SW480 (cell line): ENCODE measurements around the gene FAM107B.

Experiments
- DNase-seq: peaks from one replicate; pipeline ENCODE4 v3.0.0-alpha.2; 2016; ENCODE audit warnings: low spot score

The FAM107B gene

GRCh38 chr10:14578060-14578952, 196.4 kb downstream of the FAM107B start:
- DNase-seq = no peak

DNA sequence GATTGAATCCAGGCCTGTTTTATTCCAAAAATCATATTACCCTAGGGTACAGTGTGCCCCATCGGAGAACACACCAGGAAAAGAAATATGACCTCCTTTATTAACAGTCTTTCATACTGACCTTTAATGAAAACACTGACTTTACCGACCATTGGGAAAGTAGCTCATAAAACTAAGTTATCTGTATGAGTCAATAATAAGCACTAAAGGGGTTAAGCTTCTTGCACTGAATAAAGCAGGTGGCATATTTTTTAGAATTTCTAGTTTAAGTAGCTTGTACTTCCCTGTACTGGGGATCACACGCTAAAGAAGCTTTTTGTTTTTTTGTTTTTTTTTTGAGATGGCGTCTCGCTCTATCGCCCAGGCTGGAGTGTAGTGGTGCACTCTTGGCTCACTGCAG, 199.8 kb downstream of the FAM107B start:
- DNase-seq = no peak

DNA sequence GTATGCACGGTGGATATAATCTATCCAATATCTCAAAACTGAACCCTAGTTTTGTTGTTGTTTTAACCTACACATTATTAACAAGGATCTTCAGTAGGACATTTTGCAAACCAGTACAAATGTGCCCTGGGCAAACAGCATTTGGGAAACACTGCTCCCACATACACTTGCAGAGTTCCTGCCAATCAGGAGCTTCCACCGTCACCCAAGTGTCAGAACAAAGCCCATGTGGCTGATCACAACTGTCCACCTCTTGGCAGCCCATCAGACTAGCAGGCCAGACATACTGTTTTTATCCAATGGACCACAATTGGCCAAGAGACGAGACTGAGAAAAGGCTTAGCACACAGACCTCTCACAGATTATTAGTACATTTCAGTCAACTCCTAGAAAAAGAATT, 200.4 kb downstream of the FAM107B start:
- no peak for DNase-seq

GRCh38 chr10:14573666-14574261, 200.9 kb downstream of the FAM107B start:
- DNase-seq = peak; percentile 6

DNA sequence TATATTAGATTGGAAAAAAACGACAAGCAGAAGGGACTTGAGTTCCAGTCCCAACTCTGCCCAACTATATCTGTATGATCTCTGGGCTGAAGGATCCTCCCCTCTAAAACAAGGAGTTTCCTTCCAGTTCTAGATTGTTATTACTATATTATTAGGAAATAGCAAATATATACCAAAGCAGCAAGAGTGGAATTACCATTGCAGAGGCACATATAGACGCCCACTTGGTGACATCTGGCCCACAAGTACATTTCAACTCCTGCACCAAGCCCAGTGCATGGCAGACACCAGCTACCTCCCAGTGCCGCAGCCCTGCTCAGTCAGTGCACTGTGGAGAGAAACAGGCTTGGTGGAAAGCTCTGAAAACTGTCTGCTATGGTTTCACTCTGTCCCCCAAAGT, 201.9 kb downstream of the FAM107B start:
- DNase-seq = no peak

DNA sequence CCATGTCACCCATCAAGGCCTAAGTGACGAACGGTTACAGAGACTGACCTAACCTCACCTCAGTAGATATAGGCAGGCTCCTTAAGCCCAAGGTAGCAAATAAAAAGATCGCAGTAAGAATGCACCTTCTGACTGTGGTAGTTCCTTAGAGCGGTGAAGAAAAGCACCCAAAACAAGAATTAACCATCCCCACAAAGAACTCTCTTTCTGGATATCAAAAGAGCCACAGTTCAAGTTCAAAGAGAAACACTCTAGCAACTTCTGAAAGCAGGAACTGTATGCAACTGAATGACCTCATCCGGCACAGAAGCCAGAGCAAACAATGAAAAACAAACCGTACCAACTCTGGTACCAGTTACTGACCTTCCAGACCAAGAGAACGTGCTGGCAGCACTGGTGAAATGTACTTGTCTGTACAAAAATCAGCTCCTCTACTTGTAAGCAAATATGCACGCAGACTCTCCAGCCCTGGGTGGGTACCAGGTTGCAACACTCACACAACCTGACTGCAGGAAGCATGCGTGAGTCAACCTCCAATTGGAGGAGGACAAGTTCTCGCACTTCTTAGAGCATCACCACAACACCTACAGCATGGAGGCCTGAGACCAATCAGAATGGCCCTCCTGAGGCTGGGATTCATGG, 202.7 kb downstream of the FAM107B start:
- peak; percentile 36 for DNase-seq

- no peak for DNase-seq
These were observed 203.9 kb downstream of the FAM107B start for GRCh38 chr10:14570800-14571199.

GRCh38 chr10:14569274-14570060, 205.2 kb downstream of the FAM107B start:
- DNase-seq = no peak

GRCh38 chr10:14567421-14567820, 207.3 kb downstream of the FAM107B start:
- DNase-seq = no peak

GRCh38 chr10:14566498-14566897, 208.2 kb downstream of the FAM107B start:
- no peak for DNase-seq

DNA sequence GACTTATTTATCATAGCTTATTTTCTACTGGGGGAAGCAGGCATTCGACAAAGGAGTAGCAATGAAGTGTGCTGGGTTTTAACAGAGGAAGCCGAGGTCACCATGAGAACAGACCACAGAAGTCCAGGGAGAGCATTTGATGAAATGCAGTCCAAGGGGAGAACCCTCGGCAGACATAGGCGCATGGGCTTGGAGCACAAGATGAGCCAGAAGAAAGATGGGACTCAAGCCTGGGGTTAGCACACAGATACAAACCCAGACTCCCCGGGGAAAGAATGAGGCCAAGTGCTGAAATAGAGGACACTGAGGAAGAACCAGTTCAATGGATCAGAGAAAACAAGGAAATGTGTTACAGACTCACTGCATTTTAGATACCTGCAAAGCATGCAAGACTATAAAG, 209.5 kb downstream of the FAM107B start:
- no peak for DNase-seq

DNA sequence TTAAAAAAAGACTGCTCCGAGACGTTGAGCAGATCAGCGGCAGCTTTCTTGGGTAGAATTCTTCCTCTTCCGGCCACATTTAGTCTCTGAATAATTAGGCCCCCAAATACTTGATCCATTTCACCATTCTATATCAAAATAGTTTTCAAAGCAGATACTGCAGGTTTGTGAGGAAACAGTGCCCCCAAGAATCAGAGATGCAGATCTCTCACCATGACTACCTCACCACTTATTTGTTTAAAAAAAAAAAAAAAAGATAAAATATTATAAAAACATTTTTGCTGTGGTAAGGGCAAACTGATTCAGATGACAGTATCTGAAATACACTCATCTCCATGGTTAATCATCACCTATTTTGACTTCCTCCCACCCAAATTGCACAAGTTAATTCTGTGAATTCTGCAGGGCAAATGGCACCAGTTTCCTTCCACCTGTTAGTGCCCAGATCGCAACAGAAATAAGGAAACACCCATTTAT, 210.4 kb downstream of the FAM107B start:
- no peak for DNase-seq

- DNase-seq = no peak
These were observed 211.2 kb downstream of the FAM107B start for GRCh38 chr10:14563359-14563940.

- no peak for DNase-seq
These were observed 211.7 kb downstream of the FAM107B start for GRCh38 chr10:14563076-14563336.

GRCh38 chr10:14562218-14563075, 212.2 kb downstream of the FAM107B start:
- DNase-seq = no peak

DNA sequence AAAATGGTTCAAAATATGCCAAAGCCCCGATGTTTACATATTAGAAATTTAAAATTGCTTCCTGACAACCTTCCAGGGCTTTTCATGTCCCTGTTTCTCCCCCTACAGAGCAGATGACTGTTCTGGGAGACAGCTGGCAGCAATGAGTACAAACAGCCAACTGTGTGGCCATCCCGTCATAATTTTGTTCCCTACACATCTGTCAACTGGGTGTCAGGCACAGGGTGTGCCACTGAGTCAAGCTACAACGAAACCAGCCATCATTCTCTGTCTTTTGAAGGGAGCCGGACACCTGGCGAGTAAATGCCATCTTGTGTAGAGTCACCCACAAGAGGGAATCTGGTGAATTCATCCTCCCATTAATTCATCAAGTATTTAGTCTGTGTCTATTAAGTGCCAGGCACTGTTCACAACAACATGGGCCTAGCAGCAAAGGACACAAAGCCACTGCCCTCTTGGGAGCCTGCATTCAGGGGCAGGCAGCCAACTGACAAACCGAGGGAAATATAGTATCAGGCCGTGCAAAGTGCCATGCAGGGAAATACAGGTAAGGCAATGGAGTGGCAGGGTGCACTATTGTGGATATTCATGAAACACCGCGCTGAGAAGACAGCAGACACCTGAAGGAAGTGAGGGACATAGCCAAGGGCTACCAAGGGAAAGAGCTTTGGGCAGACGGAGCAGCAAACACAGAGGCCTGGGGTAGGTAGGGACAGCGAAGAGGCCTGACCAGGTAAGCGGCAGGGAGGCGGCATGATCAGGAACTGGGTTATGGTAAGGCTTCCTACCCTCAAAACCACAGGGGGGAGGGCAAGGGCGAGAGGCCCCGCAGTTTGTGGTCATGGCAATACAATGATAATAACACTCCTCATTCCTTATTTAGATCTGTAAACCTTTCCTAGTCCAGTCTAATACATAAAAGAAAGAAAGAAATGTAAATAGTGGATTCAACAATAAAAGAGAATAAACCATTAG, 213.6 kb downstream of the FAM107B start:
- peak; percentile 9 for DNase-seq

DNA sequence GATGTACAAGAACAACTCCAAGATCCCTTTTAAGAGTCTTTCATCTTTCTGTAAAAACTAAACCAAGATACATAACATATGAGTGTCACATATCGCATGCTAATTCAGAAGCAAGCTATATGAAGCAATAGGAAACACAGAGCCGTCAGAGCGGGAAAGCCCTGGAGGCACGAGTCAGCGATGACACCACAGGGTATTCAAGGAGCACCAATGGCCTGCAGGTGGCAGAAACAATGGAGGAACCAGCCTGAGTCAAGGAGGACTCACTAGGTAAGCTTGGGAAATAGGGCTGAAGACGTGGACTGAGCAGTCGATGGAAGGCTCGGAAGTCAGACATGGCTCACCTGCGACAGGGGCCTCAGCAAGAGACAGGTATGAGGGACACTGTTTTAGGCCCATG, 214.4 kb downstream of the FAM107B start:
- peak; percentile 64 for DNase-seq

- DNase-seq = no peak
These were observed 216.7 kb downstream of the FAM107B start for GRCh38 chr10:14558025-14558424.

DNA sequence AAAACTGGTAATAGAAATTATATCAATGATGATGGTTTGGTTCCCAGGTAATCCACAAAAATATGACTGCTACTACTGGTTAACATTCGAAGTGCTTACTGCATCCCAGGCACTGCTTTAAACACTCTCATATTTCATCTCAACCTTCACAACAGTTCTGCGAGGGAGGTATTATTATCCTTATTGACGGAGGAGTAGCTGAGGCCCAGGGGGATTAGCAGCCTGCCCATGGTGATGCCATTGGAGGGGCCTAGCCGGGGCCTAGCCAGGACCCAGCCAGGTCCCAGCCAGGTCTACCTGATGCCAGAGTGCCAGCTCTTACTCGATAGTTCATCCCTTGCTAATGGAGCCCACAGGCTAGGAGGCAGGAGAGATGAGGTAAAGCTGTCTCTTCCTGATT, 217.1 kb downstream of the FAM107B start:
- DNase-seq = no peak
